ENCODE measurements around the gene NCOA5. TPM values are rescaled to one million over a fixed set of nuclear protein-coding genes. Genes with fewer than 3 reads are reported as not detected.

Gene NCOA5
- total and polyA plus RNA-seq, 2 experiments from 2014 or later = 8.4 to 22.8 TPM

DNA sequence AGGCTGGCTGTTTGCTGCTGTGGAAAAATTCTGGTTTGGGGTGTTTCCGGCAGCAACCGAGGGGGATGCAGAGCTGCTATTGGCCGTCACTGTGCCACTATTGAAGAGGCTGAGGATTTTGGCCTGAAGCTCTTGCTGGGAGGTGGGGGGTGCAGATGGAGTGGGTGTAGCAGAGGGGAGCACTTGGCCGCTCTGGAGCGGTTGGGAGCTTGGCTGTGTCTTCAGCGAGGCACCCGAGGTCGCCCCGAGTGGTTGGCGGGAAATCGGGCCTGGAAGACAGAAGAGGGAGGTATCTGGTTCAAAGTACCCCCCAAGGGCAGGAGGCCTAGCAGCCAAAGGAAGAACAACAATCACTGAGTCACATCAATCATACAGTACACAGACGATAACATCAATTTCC lies 27.1 kb downstream of the NCOA5 start:
- H3K36me3 ChIP-seq (ENCODE audit: insufficient read depth) = peaks cover 36% of the 10 kb centered on the region

More for the DNA sequence above, 27.1 kb downstream of the NCOA5 start:
- Mint-ChIP-seq H3K9me3 (no peaks in the 10 kb centered on the region), H3K36me3 (ENCODE audit: low read depth) (peaks cover 63% of the 10 kb centered on the region), H3K27me3 (ENCODE audit: insufficient read depth, low read depth, poor library complexity) (peaks cover 31% of the 10 kb centered on the region), H3K27ac (no peak overlapping the region), H3K4me1 (peaks cover 26% of the 10 kb centered on the region), H3K4me3 (no peak overlapping the region)
- Histone ChIP-seq H2AFZ (no peak overlapping the region), H3K4me1 (ENCODE audit: insufficient read depth) (peaks cover 22% of the 10 kb centered on the region), H3F3A (replicated peaks; ENCODE audit: low read depth) (peaks cover 15% of the 10 kb centered on the region), H3K4me3 (no peak overlapping the region), H3K4me2 (no peak overlapping the region), H3K27me3 (ENCODE audit: insufficient read depth) (peaks cover 29% of the 10 kb centered on the region), H3K9me2 (ENCODE audit: insufficient read depth) (no peaks in the 10 kb centered on the region), H3K79me2 (replicated peaks; ENCODE audit: insufficient read depth) (no peaks in the 10 kb centered on the region), H3K27ac (ENCODE audit: low read depth) (no peak overlapping the region), H4K20me1 (replicated peaks; ENCODE audit: insufficient read depth) (peaks cover 18% of the 10 kb centered on the region)
- DNase-seq (ENCODE audit: low spot score) (no peak), ATAC-seq (no peak)
- TF ChIP-seq ZNF331 (CRISPR knock-in tag; IDR thresholded peaks at IDR 0.05; ENCODE audit: low read depth) = no peak
- TF ChIP-seq, protein P1, sequence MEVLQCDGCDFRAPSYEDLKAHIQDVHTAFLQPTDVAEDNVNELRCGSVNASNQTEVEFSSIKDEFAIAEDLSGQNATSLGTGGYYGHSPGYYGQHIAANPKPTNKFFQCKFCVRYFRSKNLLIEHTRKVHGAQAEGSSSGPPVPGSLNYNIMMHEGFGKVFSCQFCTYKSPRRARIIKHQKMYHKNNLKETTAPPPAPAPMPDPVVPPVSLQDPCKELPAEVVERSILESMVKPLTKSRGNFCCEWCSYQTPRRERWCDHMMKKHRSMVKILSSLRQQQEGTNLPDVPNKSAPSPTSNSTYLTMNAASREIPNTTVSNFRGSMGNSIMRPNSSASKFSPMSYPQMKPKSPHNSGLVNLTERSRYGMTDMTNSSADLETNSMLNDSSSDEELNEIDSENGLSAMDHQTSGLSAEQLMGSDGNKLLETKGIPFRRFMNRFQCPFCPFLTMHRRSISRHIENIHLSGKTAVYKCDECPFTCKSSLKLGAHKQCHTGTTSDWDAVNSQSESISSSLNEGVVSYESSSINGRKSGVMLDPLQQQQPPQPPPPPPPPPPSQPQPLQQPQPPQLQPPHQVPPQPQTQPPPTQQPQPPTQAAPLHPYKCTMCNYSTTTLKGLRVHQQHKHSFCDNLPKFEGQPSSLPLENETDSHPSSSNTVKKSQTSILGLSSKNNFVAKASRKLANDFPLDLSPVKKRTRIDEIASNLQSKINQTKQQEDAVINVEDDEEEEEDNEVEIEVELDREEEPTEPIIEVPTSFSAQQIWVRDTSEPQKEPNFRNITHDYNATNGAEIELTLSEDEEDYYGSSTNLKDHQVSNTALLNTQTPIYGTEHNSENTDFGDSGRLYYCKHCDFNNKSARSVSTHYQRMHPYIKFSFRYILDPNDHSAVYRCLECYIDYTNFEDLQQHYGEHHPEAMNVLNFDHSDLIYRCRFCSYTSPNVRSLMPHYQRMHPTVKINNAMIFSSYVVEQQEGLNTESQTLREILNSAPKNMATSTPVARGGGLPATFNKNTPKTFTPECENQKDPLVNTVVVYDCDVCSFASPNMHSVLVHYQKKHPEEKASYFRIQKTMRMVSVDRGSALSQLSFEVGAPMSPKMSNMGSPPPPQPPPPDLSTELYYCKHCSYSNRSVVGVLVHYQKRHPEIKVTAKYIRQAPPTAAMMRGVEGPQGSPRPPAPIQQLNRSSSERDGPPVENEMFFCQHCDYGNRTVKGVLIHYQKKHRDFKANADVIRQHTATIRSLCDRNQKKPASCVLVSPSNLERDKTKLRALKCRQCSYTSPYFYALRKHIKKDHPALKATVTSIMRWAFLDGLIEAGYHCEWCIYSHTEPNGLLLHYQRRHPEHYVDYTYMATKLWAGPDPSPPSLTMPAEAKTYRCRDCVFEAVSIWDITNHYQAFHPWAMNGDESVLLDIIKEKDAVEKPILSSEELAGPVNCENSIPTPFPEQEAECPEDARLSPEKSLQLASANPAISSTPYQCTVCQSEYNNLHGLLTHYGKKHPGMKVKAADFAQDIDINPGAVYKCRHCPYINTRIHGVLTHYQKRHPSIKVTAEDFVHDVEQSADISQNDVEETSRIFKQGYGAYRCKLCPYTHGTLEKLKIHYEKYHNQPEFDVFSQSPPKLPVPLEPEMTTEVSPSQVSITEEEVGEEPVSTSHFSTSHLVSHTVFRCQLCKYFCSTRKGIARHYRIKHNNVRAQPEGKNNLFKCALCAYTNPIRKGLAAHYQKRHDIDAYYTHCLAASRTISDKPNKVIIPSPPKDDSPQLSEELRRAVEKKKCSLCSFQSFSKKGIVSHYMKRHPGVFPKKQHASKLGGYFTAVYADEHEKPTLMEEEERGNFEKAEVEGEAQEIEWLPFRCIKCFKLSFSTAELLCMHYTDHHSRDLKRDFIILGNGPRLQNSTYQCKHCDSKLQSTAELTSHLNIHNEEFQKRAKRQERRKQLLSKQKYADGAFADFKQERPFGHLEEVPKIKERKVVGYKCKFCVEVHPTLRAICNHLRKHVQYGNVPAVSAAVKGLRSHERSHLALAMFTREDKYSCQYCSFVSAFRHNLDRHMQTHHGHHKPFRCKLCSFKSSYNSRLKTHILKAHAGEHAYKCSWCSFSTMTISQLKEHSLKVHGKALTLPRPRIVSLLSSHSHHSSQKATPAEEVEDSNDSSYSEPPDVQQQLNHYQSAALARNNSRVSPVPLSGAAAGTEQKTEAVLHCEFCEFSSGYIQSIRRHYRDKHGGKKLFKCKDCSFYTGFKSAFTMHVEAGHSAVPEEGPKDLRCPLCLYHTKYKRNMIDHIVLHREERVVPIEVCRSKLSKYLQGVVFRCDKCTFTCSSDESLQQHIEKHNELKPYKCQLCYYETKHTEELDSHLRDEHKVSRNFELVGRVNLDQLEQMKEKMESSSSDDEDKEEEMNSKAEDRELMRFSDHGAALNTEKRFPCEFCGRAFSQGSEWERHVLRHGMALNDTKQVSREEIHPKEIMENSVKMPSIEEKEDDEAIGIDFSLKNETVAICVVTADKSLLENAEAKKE (CRISPR knock-in tag; IDR thresholded peaks at IDR 0.05) = no peak
- no peak for TF ChIP-seq JUNB (IDR thresholded peaks at IDR 0.05; ENCODE audit: unreplicated experiment)
- TF ChIP-seq STAT1 (IDR thresholded peaks at IDR 0.05; ENCODE audit: unreplicated experiment) = no peak
- TF ChIP-seq, protein P2, sequence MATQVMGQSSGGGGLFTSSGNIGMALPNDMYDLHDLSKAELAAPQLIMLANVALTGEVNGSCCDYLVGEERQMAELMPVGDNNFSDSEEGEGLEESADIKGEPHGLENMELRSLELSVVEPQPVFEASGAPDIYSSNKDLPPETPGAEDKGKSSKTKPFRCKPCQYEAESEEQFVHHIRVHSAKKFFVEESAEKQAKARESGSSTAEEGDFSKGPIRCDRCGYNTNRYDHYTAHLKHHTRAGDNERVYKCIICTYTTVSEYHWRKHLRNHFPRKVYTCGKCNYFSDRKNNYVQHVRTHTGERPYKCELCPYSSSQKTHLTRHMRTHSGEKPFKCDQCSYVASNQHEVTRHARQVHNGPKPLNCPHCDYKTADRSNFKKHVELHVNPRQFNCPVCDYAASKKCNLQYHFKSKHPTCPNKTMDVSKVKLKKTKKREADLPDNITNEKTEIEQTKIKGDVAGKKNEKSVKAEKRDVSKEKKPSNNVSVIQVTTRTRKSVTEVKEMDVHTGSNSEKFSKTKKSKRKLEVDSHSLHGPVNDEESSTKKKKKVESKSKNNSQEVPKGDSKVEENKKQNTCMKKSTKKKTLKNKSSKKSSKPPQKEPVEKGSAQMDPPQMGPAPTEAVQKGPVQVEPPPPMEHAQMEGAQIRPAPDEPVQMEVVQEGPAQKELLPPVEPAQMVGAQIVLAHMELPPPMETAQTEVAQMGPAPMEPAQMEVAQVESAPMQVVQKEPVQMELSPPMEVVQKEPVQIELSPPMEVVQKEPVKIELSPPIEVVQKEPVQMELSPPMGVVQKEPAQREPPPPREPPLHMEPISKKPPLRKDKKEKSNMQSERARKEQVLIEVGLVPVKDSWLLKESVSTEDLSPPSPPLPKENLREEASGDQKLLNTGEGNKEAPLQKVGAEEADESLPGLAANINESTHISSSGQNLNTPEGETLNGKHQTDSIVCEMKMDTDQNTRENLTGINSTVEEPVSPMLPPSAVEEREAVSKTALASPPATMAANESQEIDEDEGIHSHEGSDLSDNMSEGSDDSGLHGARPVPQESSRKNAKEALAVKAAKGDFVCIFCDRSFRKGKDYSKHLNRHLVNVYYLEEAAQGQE (IDR thresholded peaks at IDR 0.05; ENCODE audit: unreplicated experiment) = no peak
- no peak for TF ChIP-seq CREB1 (CRISPR knock-in tag; IDR thresholded peaks at IDR 0.05; ENCODE audit: low read depth)
- TF ChIP-seq POLR2AphosphoS5 (IDR thresholded peaks at IDR 0.05; ENCODE audit: low read depth) = no peak
- TF ChIP-seq, protein P3, sequence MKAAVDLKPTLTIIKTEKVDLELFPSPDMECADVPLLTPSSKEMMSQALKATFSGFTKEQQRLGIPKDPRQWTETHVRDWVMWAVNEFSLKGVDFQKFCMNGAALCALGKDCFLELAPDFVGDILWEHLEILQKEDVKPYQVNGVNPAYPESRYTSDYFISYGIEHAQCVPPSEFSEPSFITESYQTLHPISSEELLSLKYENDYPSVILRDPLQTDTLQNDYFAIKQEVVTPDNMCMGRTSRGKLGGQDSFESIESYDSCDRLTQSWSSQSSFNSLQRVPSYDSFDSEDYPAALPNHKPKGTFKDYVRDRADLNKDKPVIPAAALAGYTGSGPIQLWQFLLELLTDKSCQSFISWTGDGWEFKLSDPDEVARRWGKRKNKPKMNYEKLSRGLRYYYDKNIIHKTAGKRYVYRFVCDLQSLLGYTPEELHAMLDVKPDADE (IDR thresholded peaks at IDR 0.05) = no peak
- TF ChIP-seq ZNF114 (CRISPR knock-in tag; IDR thresholded peaks at IDR 0.05) = no peak
- TF ChIP-seq EZH2 (IDR thresholded peaks at IDR 0.05; ENCODE audit: low read depth, unreplicated experiment) = no peak
- no peak for TF ChIP-seq EZH2phosphoT487 (IDR thresholded peaks at IDR 0.05; ENCODE audit: unreplicated experiment)
- no peak for TF ChIP-seq NANOG (IDR thresholded peaks at IDR 0.05; ENCODE audit: borderline replicate concordance)
